HG02759 (cell line): ENCODE data around the gene SOX4.

Experiments
- ATAC-seq: cut with Tn5 transposase; IDR thresholded peaks from one replicate; pipeline ENCODE4 v1.9.1; 2021; ENCODE audit warnings: mild to moderate bottlenecking, moderate library complexity; ENCODE audit not compliant: unreplicated experiment

SOX4 gene

DNA sequence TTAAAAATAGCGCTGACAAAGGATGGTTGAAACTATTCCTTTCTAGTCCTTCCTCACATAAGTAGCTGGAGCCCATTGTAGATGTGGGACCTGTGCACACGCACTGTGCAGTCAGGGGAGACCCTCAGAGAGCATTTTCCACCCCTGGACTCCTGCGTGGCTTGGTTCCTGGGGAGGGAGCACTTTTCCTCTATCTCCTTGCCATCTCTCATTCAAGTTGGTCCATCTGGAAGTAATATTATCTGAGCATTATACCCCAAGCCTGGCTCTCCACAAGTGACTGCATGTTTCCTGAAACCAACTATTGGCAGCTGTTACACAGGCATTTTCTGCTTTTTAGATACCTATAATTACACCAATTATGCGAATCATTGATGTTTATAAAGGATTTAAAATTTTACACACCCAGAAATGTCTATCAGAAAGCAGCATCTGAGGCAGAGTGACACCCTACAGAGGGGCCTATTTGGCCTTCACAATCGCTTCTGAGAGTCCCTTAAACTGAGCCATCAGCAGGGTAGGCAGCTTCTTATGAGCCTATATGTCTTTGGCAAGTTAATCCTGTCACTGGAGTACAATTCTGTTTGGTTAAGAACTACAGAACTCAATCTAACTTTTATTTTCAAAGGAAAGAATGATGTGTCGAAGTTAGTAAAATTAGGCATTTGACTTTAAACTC lies 18.7 kb downstream of the SOX4 start:
- no peak for ATAC-seq

DNA sequence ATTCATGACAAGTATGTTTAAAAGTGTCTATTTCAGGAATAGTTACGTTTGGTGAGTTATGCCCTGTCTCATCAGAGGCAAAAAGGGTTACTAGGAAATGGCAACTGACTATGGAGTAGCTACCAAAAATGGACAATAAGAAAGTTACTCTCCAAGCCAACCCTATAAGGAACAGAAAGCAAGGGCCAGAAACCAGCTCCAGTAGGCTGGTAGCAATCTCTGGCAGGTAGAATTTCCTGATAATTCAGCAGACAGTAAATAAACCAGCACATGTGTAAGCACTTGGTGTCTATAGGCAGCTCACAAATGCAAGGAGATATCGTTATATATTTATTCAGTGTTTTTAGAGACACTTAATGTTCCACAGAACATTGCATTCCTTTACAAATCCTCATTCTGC lies 20.3 kb downstream of the SOX4 start:
- no peak for ATAC-seq

- no peak for ATAC-seq
Measured at GRCh38 chr6:21614226-21614625, 20.7 kb downstream of the SOX4 start.

- ATAC-seq: no peak
Measured at GRCh38 chr6:21615504-21615903, 22.0 kb downstream of the SOX4 start.

DNA sequence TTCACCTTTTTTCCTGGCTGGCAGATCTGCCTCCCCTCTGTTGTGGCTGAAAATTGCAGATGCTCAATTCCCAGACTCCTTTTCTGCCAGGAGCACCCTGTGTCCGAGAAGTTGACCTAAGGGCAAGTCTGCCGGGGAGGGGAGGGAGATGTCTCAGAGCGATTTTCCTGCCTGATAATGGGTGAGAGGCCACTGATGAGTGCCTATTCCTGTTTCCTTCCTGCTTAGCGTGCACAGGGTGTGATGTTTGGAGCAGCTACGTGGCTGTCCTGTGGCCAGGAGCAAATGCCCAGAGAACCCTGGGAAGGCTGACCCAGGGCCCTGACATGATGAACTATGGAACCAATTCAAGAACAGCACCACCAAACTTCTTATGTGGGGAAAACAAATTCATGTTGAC lies 22.5 kb downstream of the SOX4 start:
- no peak for ATAC-seq

GRCh38 chr6:21625642-21626041 lies 32.1 kb downstream of the SOX4 start:
- no peak for ATAC-seq

DNA sequence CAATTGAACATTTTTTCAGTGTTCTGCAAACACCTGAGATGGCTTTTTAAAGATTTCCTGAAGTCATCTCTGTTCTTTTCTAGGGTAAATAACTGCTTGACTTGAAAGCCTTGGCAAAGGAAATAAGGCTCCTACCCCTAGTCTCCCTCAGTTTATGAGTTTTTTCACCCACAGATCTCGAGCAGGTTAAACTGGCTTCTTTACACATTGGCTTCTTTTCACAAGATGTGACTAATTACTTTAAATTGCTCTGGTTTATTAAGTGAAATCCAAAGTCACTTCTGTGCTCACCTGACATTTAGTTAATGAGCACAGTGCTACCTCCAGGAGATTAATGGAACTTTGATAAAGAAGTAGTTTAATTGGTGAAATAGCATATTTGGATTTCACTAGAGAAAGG lies 33.2 kb downstream of the SOX4 start:
- ATAC-seq: no peak

DNA sequence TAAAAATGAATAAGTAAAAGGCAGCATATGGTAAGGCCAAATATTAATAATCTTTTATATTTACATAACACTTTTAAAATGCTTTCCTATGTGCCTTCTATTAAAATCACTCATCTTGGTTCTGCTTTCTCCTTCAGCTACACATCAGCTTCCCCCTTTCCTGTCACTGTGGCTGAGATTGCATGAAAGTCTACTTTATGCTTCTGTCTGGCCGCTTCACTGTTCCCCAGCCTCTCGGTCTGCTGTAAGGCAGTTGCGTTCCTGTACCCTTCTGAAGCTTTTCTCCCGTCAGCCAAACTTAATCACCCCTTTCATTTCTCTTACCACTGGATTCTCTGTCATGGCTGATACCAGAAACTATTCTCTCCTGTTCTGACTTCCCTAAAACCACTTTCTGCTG lies 34.6 kb downstream of the SOX4 start:
- no peak for ATAC-seq

DNA sequence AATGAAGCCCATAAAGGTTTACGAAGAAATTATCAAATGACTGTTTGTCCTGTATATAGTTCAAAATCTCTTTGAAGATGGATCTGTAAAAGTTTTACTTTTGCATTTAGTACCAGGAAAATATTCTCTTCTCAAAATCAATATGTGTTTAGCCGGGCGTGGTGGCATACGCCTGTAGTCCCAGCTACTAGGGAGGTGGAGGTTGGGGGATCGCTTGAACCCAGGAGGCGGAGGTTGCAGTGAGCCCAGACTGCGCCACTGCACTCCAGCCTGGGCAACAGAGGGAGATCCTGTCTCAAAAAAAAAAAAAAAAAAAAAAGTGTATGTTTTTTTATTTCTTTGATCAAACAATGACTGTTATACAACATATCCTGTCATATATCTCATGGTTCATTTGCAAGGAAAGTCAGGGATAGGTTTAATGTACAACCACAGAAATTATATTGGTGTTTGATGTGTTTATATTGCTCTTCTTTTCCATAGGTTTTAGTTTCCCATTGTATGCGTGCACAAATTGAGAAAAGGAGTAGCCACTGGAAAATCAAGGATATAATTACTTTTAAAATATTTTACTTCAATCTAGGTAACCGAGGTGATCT lies 40.1 kb downstream of the SOX4 start:
- ATAC-seq: no peak

DNA sequence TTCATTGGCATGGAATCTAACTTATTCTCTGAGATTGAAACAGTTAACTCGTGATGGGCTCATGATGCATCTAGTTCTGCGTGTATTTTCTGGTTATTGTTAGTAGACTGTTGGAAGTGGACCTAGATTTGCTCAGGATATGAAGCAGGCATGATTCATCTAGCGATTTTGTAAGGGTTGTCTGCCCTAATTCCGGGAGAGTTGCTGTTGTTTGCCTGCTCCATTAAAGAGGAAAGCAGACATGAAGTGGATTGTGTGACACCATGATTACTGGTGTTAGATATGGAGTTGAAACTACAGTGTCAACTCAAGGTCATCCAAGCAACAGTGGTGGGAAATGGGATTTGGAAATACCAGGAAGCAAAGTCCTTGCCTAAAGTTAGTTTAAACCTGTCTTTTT lies 41.0 kb downstream of the SOX4 start:
- ATAC-seq: no peak

DNA sequence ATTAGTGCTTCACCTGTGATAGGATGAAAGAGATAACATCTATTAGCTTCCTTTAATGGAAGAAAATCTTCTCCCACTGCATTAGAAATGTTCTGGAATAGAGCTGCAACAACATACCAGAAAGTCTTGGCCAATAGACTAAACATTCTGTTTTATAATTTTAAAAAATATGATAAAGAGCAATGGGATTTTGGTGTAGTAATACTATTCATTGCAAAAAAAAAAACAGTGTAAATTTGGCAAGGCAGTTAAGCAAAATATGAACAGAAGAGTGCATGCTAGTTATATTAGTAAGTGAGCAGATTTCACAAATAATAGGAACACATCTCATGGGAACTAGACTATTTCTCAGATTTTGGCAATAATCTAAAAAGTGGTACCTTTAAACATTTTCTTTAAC lies 43.3 kb downstream of the SOX4 start:
- no peak for ATAC-seq

DNA sequence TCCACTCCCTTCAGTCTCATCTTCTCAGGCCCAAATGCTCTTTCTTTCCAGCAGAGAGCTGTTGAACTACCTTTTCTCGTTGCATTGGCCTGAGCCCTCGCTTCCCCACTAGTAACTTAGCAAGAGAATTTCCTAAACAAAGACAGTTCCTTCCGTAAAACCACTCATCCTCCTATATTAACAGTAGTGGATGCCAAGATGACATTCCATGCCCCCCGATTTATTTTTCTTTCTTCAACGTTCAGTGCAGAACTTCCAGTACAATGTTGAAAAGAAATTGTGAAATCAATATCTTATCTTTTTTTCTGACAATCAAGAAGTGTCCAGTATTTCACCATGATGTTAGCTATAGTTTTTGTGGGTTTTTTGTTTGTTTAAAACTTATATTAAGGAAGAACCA lies 45.8 kb downstream of the SOX4 start:
- ATAC-seq: no peak
